Activated CD4-positive, alpha-beta memory T cell treated with anti-CD3 and anti-CD28 coated beads for 36 hours (primary cell): ENCODE results near the gene NARS2. TPM values are rescaled to one million over a fixed set of nuclear protein-coding genes. Genes with fewer than 3 reads are reported as not detected.
"Not testable (repeated sequence)": the region's sequence is repeated elsewhere in the genome, so short reads cannot be mapped to it uniquely, and the experiment has no call there.

Source experiments
- CTCF ChIA-PET: fragments of 350-600 bp; sonication (Branson Sonifier 250); formaldehyde crosslinking; loops from one replicate; lab custom pipeline; 2021; ENCODE audit warnings: antibody characterized with exemption, inconsistent platforms; lab: Charles Lee
- POLR2A ChIA-PET: fragments of 350-600 bp; sonication (Branson Sonifier 250); formaldehyde crosslinking; loops from one replicate; lab custom pipeline; 2021; ENCODE audit warnings: antibody characterized with exemption; lab: Charles Lee
- DNase-seq: peaks from one replicate; pipeline ENCODE4 v3.0.0-alpha.2; 2020
- H3K27ac Mint-ChIP-seq: one replicate; pipeline ENCODE4 v1.8.0; 2021; ENCODE audit warnings: mixed read lengths
- H3K27me3 Mint-ChIP-seq: one replicate; pipeline ENCODE4 v1.8.0; 2021; ENCODE audit warnings: mixed read lengths
- H3K36me3 Mint-ChIP-seq: one replicate; pipeline ENCODE4 v1.8.0; 2021; ENCODE audit warnings: mixed read lengths
- H3K4me1 Mint-ChIP-seq: one replicate; pipeline ENCODE4 v1.8.0; 2021; ENCODE audit warnings: low read depth, mixed read lengths
- H3K4me3 Mint-ChIP-seq: one replicate; pipeline ENCODE4 v1.8.0; 2021; ENCODE audit warnings: mild to moderate bottlenecking, mixed read lengths
- H3K9me3 Mint-ChIP-seq: one replicate; pipeline ENCODE4 v1.8.0; 2021; ENCODE audit warnings: mixed read lengths
- intact Hi-C: fragments of 100-400 bp; cut with micrococcal nuclease; formaldehyde crosslinking; loops from one replicate; pipeline ENCODE4 v1.15.1; 2023
- total RNA-seq, 2 experiments: library from RNA; stranded (reverse); gene quantifications; one replicate each; pipeline ENCODE4 v1.2.3, GENCODE V29; 2021

NARS2 gene
- total RNA-seq, 2 experiments from 2014 or later, result 22.7 to 24.6 TPM

GRCh38 chr11:78555592-78555991 is 19.1 kb downstream of the NARS2 start:
- Mint-ChIP-seq H3K9me3 (no peaks in the 10 kb centered on the region), H3K4me3 (no peak overlapping the region), H3K36me3 (peaks cover 45% of the 10 kb centered on the region), H3K27ac (no peak overlapping the region), H3K4me1 (peaks cover 30% of the 10 kb centered on the region), H3K27me3 (no peaks in the 10 kb centered on the region)
- no peak for DNase-seq
- ChIA-PET CTCF (interaction anchor here (0.7 to 2.3 kb wide), 2 partner anchors 9 to 12 kb away, joined by 3 to 10 read pairs; no protein-coding TSS in a partner anchor), POLR2A (no interaction called here)
- intact Hi-C loops, result no loop called here

DNA sequence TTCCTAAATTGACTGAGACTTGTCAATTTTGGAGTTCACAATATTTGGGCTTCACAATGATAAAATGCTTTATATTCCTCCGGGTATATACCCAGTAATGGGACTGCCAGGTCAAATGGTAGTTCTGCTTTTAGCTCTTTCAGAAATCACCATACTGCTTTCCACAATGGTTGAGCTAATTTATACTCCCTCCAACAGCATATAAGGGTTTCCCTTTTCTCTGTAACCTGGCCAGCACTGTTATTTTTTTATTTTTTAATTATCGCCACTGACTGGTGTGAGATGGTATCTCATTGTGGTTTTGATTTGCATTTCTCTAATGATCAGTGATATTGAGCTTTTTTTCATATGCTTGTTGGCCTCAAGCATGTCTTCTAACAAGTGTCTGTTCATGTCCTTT is 21.8 kb downstream of the NARS2 start:
- Mint-ChIP-seq H3K27ac (no peak overlapping the region), H3K9me3 (no peaks in the 10 kb centered on the region), H3K4me1 (peaks cover 22% of the 10 kb centered on the region), H3K27me3 (no peaks in the 10 kb centered on the region), H3K36me3 (peaks cover 30% of the 10 kb centered on the region), H3K4me3 (no peak overlapping the region)
- ChIA-PET POLR2A (no interaction called here), CTCF (interaction anchor here (1.3 kb wide), 1 partner anchor 13 kb away, joined by 3 read pairs; no protein-coding TSS in a partner anchor)
- no peak for DNase-seq
- intact Hi-C loops, result no loop called here

DNA sequence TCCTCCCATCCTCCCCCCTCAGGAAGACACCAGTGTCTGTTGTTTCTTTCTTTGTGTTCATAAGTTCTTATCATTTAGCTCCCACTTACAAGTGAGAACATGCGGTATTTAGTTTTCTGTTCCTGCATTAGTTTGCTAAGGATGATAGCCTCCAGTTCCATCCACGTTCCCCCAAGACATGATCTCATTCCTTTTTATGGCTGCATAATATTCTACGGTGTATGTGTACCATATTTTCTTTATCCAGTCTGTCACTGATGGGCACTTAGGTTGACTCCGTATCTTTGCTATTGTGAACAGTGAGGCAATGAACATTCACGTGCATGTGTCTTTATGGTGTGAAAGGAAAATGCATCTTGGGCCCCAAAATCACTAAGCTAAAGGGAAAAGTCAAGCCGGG is 22.5 kb downstream of the NARS2 start:
- Mint-ChIP-seq H3K4me1 (peaks cover 22% of the 10 kb centered on the region), H3K36me3 (peaks cover 28% of the 10 kb centered on the region)
- H3K27me3 Mint-ChIP-seq, intact Hi-C loops, DNase-seq, H3K27ac Mint-ChIP-seq, H3K4me3 Mint-ChIP-seq, POLR2A ChIA-PET, H3K9me3 Mint-ChIP-seq, CTCF ChIA-PET: not testable (repeated sequence)

- H3K9me3 Mint-ChIP-seq, result no peaks in the 10 kb centered on the region
- intact Hi-C loops, result no loop called here
- no peak overlapping the region for H3K27ac Mint-ChIP-seq
- no peaks in the 10 kb centered on the region for H3K27me3 Mint-ChIP-seq
- ChIA-PET CTCF (interaction anchor here (1.0 kb wide), 1 partner anchor 15 kb away, joined by 3 read pairs; no protein-coding TSS in a partner anchor), POLR2A (no interaction called here)
- peaks cover 15% of the 10 kb centered on the region for H3K4me1 Mint-ChIP-seq
- no peak overlapping the region for H3K4me3 Mint-ChIP-seq
- DNase-seq, result no peak
- H3K36me3 Mint-ChIP-seq, result peaks cover 18% of the 10 kb centered on the region
Observed at GRCh38 chr11:78551066-78551465, 23.6 kb downstream of the NARS2 start.

- DNase-seq, result no peak
- Mint-ChIP-seq H3K36me3 (peaks cover 10% of the 10 kb centered on the region), H3K27ac (no peak overlapping the region), H3K9me3 (no peaks in the 10 kb centered on the region), H3K4me3 (no peak overlapping the region), H3K4me1 (peaks cover 7% of the 10 kb centered on the region), H3K27me3 (no peaks in the 10 kb centered on the region)
- CTCF ChIA-PET, result interaction anchor here (3.2 kb wide), 1 partner anchor 14 kb away, joined by 15 read pairs; no protein-coding TSS in a partner anchor
- intact Hi-C loops, result no loop called here
- POLR2A ChIA-PET, result no interaction called here
Observed at GRCh38 chr11:78549624-78550409, 24.8 kb downstream of the NARS2 start.

GRCh38 chr11:78548911-78549590 is 25.6 kb downstream of the NARS2 start:
- Mint-ChIP-seq H3K36me3 (peaks cover 7% of the 10 kb centered on the region), H3K27ac (no peak overlapping the region), H3K4me3 (no peak overlapping the region), H3K9me3 (no peaks in the 10 kb centered on the region), H3K4me1 (peaks cover 7% of the 10 kb centered on the region), H3K27me3 (no peaks in the 10 kb centered on the region)
- CTCF ChIA-PET, result interaction anchor here (3.2 kb wide), 1 partner anchor 15 kb away, joined by 15 read pairs; no protein-coding TSS in a partner anchor
- no peak for DNase-seq
- intact Hi-C loops, result no loop called here
- POLR2A ChIA-PET, result no interaction called here

DNA sequence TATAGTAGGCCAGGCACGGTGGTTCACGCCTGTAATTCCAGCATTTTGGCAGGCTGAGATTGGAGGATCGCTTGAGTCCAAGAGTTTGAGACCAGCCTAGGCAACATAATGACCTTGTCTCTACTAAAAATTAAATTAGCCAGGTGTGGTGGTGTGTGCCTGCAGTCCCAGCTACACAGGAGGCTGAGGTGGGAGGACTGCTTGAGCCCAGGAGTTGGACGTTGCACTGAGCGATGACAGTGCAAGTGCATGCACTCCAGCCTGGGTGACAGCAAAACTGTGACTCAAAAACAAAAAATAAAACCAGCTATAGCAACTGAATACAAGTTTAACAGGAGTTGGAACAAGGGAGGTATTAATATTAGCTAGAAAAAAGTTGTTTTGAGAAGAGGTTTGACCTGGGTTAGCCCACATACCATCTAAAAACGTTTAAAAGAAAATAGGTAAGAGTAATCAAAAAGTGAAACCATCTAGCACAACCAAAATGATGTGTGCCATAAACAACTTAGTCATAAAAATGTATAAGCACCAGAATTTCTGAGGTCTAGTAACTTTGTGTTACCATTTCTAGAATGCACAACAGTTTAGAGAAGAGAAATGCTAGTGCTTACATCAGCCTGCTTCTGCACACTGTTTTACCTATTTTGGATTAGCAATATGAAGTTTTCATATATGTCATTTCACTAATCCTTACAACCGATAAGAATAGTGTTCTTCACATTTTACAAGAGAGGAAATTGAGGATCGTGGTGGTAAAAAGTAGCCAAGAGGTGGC is 26.5 kb downstream of the NARS2 start:
- CTCF ChIA-PET, result interaction anchor here (3.2 kb wide), 1 partner anchor 16 kb away, joined by 15 read pairs; no protein-coding TSS in a partner anchor
- intact Hi-C loops, result no loop called here

GRCh38 chr11:78542007-78542406 is 32.7 kb downstream of the NARS2 start:
- intact Hi-C loops, result no loop called here
- CTCF ChIA-PET, result no interaction called here
- POLR2A ChIA-PET, result no interaction called here

More for the DNA sequence above, 26.5 kb downstream of the NARS2 start:
- Mint-ChIP-seq H3K36me3 (peaks cover 9% of the 10 kb centered on the region), H3K4me1 (peaks cover 7% of the 10 kb centered on the region), H3K27ac (no peak overlapping the region), H3K27me3 (no peaks in the 10 kb centered on the region), H3K4me3 (no peak overlapping the region), H3K9me3 (no peaks in the 10 kb centered on the region)
- no peak for DNase-seq
- POLR2A ChIA-PET, result no interaction called here

GRCh38 chr11:78541537-78541936 is 33.1 kb downstream of the NARS2 start:
- intact Hi-C loops, result no loop called here
- CTCF ChIA-PET, result interaction anchor here (1.1 kb wide), 1 partner anchor 23 kb away, joined by 5 read pairs; no protein-coding TSS in a partner anchor
- DNase-seq, result no peak
- H3K4me1 Mint-ChIP-seq, result peaks cover 6% of the 10 kb centered on the region
- H3K9me3 Mint-ChIP-seq, result no peaks in the 10 kb centered on the region
- H3K27me3 Mint-ChIP-seq, result no peaks in the 10 kb centered on the region
- no peak overlapping the region for H3K4me3 Mint-ChIP-seq
- peaks cover 12% of the 10 kb centered on the region for H3K36me3 Mint-ChIP-seq
- no peak overlapping the region for H3K27ac Mint-ChIP-seq
- POLR2A ChIA-PET, result no interaction called here

More at GRCh38 chr11:78542007-78542406, 32.7 kb downstream of the NARS2 start:
- H3K36me3 Mint-ChIP-seq, result peaks cover 13% of the 10 kb centered on the region
- no peaks in the 10 kb centered on the region for H3K27me3 Mint-ChIP-seq
- no peak overlapping the region for H3K4me3 Mint-ChIP-seq
- peaks cover 6% of the 10 kb centered on the region for H3K4me1 Mint-ChIP-seq
- DNase-seq, result no peak
- no peak overlapping the region for H3K27ac Mint-ChIP-seq
- no peaks in the 10 kb centered on the region for H3K9me3 Mint-ChIP-seq

DNA sequence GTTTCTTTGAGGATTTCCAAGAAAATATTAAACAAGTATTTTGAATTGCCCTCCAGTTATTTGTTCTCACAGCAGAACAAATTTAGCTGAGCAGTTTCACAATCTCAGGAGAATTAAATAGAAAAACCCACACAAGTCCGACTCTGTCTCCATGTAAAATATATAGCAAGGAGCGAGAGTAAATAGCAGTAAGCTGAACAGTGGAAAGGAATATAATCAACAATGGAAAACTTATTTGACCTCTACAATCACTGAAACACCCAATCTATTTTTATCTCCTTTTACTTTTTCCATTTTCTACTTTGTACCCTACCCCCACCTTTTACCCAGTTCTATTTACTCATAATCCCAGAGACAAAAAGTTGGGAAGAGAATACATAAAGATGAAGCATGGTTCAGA is 34.4 kb downstream of the NARS2 start:
- no peak for DNase-seq
- no peak overlapping the region for H3K4me3 Mint-ChIP-seq
- no peaks in the 10 kb centered on the region for H3K9me3 Mint-ChIP-seq
- H3K4me1 Mint-ChIP-seq, result peaks cover 6% of the 10 kb centered on the region
- H3K27me3 Mint-ChIP-seq, result no peaks in the 10 kb centered on the region
- POLR2A ChIA-PET, result no interaction called here
- intact Hi-C loops, result no loop called here
- CTCF ChIA-PET, result no interaction called here
- peaks cover 11% of the 10 kb centered on the region for H3K36me3 Mint-ChIP-seq
- H3K27ac Mint-ChIP-seq, result no peak overlapping the region

DNA sequence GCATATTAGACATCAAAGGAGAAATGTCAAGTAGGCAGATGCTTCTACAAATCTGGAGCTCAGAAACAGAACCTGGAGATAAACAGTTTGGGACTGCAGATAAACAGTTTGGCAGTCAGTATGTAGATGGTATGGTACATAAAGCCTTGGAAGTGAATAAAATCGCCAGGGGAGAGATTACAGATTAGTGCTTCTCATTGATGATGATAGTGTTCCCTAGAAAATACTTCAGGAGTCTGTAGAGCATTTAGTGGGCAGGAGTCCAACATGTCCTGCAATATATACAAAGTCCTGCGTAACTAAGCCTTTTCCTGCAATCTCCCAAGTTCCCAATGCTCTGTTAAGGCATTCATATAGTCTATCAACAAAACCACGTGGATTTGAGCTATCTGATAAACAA is 35.2 kb downstream of the NARS2 start:
- Mint-ChIP-seq H3K4me3 (no peak overlapping the region), H3K36me3 (peaks cover 11% of the 10 kb centered on the region), H3K27me3 (no peaks in the 10 kb centered on the region), H3K4me1 (peaks cover 6% of the 10 kb centered on the region), H3K27ac (no peak overlapping the region), H3K9me3 (no peaks in the 10 kb centered on the region)
- ChIA-PET POLR2A (no interaction called here), CTCF (interaction anchor here (1.1 kb wide), 1 partner anchor 25 kb away, joined by 4 read pairs; no protein-coding TSS in a partner anchor)
- no peak for DNase-seq
- intact Hi-C loops, result no loop called here
